Cardiac fibroblast (primary cell): Measurements from ENCODE around the gene LCN2.
"Not testable (repeated sequence)": the region's sequence is repeated elsewhere in the genome, so short reads cannot be mapped to it uniquely, and the experiment has no call there.

ENCODE experiments used
- DNase-seq, 2 donors: peaks; one replicate each; pipeline versions ENCODE4 v3.0.0 to v3.0.0-alpha.2; 2010; ENCODE audit warnings: low read depth in 2 of 2
- H3K4me3 ChIP-seq, 2 donors: replicated peaks in 1 of 2; 1 replicate in 1 of 2; 2 replicates in 1 of 2; pipeline ENCODE4 v1.5.1; 2011; ENCODE audit warnings: low read depth in 2 of 2, low read length in 2 of 2, mild to moderate bottlenecking in 2 of 2, moderate library complexity in 1 of 2
- TF ChIP-seq, protein P1 (sequence below): IDR thresholded peaks from one replicate; pipeline ENCODE4 v1.5.1; 2011; ENCODE audit warnings: low read depth, mild to moderate bottlenecking, low read length, inconsistent platforms

Gene LCN2

DNA sequence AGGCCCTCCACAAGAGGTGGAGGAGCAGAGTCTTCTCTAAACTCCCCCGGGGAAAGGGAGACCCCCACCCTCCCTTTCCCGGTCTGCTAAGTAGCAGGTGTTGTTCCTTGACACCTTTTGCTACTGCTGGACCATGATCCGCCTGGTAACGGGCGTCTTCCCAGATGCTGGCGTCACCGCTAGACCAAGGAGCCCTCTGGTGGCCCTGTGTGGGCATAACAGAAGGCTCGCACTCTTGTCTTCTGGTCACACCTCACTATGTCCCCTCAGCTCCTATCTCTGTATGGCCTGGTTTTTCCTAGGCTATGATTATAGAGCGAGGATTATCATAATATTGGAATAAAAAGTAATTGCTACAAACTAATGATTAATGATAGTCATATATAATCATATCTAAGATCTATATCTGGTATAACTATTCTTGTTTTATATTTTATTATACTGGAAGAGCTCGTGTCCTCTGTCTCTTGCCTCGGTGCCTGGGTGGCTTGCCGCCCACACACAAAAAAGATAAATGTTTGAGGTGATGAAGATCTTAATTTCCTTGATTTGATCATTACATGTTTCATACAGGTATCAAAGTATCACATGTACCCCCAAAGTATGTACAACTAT is 19.2 kb upstream of the LCN2 start:
- not testable (repeated sequence) for H3K4me3 ChIP-seq, DNase-seq
- TF ChIP-seq, protein P1, sequence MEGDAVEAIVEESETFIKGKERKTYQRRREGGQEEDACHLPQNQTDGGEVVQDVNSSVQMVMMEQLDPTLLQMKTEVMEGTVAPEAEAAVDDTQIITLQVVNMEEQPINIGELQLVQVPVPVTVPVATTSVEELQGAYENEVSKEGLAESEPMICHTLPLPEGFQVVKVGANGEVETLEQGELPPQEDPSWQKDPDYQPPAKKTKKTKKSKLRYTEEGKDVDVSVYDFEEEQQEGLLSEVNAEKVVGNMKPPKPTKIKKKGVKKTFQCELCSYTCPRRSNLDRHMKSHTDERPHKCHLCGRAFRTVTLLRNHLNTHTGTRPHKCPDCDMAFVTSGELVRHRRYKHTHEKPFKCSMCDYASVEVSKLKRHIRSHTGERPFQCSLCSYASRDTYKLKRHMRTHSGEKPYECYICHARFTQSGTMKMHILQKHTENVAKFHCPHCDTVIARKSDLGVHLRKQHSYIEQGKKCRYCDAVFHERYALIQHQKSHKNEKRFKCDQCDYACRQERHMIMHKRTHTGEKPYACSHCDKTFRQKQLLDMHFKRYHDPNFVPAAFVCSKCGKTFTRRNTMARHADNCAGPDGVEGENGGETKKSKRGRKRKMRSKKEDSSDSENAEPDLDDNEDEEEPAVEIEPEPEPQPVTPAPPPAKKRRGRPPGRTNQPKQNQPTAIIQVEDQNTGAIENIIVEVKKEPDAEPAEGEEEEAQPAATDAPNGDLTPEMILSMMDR = peak; percentile 10

DNA sequence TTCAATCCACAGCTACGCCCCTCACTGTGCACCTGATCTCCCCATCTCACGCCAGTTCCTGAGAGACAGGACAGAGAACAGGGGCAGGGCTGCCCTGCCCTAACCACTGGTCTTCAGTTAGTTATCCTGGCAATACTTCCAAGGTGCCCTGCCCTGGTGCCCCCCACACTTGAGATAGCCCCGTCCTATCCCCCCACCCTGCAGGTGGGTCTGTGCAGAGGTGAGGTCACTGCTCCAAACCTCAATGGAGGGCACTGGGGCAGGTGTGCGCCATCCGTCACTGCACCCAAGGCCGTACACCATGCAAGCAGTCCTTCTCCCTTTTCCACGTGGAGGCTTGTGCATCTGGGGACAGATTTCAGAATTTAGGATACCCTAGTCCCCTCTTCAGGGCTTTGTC is 18.6 kb upstream of the LCN2 start:
- H3K4me3 ChIP-seq, DNase-seq: not testable (repeated sequence)

DNA sequence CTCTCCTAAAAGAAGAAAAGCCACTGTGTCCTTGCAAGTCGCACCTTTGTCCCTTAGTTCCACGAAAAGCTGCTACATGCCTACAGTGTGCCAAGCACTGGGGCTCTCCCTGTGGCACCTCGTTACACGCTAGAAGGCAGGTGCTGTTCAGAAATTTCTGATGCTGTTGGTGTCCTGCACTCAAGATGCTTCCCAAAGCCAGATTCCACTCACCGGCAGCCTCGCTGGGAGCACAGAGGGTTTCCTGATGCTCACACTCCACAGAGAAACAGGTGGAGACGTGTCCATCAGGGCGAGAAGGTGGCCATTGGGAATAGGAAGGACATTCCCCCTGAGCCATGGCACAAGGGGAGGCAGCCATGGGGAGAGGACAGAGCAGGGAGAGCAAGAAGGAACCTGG is 17.9 kb upstream of the LCN2 start:
- DNase-seq, H3K4me3 ChIP-seq: not testable (repeated sequence)

DNA sequence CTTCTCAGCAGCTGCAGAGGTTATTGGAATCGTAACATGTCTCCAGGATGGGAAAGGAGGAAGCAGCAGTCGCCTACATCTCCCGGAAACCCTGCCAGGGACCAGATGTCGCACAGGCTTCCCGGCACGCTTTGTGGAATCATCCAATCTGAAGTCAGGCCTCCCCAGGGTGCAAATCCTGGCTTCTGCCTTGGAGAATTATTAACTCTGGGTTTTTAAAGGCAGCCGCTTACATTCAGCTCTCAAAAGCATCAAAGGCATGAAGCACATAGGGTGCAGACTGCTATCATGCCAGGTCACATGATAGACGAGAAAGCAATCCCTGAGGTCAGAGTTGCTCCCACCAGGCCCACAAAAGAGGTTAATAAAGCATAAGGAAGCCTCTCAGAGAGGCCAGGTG is 17.1 kb upstream of the LCN2 start:
- not testable (repeated sequence) for H3K4me3 ChIP-seq, DNase-seq

DNA sequence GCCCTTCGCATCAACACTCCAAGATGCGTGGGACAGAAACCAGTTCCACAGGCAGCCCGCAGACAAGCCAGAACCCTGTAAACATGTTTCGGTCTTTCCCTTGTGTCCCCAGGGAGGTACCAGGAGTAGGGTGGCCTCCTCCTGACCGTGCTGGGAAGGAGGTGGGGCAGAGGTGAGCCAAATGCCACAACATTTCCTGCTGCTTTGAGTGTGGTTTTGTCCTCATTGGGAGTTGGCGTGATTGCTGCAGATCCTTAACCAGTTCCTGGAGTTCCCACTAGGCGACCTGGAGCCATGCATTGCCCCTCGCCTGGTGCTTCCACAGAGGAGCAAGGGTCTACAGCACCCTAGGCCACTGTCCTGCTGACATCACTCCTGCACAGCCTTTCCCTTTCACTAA is 13.7 kb upstream of the LCN2 start:
- DNase-seq, H3K4me3 ChIP-seq: not testable (repeated sequence)

DNA sequence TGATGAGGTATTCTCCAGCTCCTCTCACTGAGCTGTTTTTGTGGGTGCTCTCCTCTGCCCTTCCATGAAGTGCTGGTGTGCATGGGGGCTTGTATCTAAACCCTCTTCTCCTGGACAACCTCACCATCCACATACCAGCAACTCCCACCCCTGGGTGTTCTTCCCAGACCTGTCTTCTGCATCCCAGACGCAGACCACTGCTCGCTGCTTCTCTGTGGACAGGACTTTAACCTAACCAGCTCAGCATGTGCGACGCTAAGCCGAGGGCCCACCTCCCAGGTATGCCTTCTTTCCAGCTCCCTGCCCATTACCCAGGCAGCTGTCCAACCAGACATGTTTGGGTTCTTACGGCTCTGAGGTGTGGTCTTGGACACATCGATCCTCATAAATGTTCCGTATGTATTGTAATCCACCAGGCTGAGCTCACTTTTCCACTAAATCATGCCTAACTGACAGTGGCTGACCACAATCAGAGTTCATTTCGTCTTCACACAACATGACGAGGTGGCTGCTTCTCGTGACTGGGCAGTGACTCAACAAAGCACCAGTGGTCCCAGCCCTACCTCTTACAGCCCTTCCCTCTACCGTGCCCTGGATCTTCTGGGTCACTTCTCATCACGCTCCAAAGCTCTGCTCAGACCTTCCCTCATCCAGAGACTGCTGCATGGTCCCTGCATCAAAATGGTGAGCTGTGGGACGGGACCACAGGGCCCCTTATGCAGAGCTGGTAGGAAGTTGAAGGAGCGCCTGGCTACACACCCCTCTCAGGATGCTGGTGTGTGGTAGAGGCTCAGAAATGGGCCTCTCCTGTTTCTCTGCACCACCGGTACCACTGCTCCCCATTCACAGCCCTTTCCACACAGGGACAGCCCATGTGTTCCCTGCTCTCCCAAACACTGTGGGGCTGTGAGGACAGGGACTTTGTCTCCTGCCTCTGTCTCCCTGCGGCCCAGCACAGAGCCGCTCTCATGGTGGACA is 12.1 kb upstream of the LCN2 start:
- TF ChIP-seq, protein P1 = no peak
- H3K4me3 ChIP-seq = no peak overlapping the region
- peak; percentile 18 to 31 for DNase-seq

DNA sequence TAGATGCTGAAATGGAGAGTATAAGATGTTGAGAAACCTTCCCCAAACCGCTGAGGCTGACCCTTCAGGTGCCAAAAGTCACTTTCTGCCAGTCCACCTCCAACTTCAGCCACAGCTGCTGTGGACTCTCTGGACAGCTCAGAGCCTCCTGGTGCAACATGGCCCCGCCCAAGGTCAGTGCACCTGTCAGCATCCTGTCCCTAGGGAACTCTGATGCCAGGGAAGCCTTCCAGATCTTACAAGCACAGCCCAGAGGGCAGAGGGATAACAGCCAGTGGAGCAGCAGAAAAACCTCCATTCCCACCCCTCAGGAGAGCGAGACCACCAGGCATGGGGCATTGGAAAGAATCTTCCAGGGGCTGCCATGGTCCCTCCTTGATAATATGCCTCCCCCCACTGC is 11.3 kb upstream of the LCN2 start:
- H3K4me3 ChIP-seq = no peak overlapping the region
- TF ChIP-seq, protein P1 = no peak
- no peak for DNase-seq

DNA sequence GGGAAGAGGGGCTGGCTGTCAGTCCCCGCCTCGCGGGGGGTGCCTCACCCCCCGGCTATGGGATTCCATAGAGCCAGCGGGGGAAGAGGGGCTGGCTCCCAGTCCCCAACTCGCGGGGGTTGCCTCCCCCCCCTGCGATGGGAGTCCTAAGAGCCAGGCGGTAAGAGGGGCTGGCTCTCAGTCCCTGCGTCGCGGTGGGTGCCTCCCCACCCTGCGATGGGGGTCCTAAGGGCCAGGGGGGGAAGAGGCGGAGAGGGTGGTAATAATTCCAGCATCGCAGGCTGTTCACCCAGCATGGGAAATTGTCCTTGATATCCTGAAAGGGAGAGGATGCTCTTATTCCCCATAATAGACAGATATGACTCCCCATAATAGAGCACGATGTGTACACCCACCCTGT is 9.6 kb upstream of the LCN2 start:
- TF ChIP-seq, protein P1 = no peak
- no peak for DNase-seq
- no peak overlapping the region for H3K4me3 ChIP-seq

DNA sequence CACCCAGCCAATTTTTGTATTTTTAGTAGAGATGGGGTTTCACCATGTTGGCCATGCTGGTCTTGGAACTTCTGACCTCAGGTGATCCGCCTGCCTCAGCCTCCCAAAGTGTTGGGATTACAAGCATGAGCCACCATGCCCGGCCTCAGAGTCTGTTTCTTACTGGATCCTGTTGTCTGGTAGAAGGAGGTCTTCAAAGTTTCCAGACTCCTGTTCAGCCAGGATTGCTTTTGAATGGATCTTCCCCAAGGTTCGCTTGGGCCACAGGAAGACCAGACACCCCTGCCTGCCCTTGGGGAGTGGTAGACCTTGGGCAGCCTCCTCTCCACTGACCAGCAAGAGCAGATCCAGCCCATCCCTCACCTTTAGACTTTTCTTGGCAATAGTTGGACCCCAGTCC is 7.6 kb upstream of the LCN2 start:
- no peak for DNase-seq
- TF ChIP-seq, protein P1 = no peak
- no peak overlapping the region for H3K4me3 ChIP-seq
